Astrocyte (in vitro differentiated cells and primary cell): ENCODE data around the gene PDGFRB. TPM values are rescaled to one million over a fixed set of nuclear protein-coding genes. Genes with fewer than 3 reads are reported as not detected.

Source experiments
- DNase-seq: peaks from one replicate; pipeline ENCODE4 v3.0.0-alpha.2; 2010; ENCODE audit warnings: low read depth
- FAIRE-seq: peaks from 2 replicates; lab custom pipeline; 2011; peaks lifted over from hg19 to GRCh38; lab: Jason Lieb, UNC
- H2AFZ ChIP-seq: 2 replicates; pipeline ENCODE4 v1.6.0; 2012; ENCODE audit warnings: low read depth, low read length, inconsistent platforms
- H3K27ac ChIP-seq: 2 replicates; pipeline ENCODE4 v1.5.1; 2011; ENCODE audit warnings: low read depth, low read length, inconsistent platforms
- H3K27me3 ChIP-seq: 2 replicates; pipeline ENCODE4 v1.6.0; 2011; ENCODE audit warnings: low read length, inconsistent platforms; ENCODE audit not compliant: insufficient read depth
- H3K36me3 ChIP-seq: 2 replicates; pipeline ENCODE4 v1.5.1; 2011; ENCODE audit warnings: low read length, inconsistent platforms; ENCODE audit not compliant: insufficient read depth
- H3K4me1 ChIP-seq: 2 replicates; pipeline ENCODE4 v1.5.1; 2011; ENCODE audit warnings: low read length, inconsistent platforms; ENCODE audit not compliant: insufficient read depth
- H3K4me2 ChIP-seq: 2 replicates; pipeline ENCODE4 v1.6.0; 2012; ENCODE audit warnings: low read length, inconsistent platforms
- H3K4me3 ChIP-seq: 2 replicates; pipeline ENCODE4 v1.5.1; 2011; ENCODE audit warnings: low read depth, mild to moderate bottlenecking, low read length, inconsistent platforms; ENCODE audit not compliant: insufficient read depth
- H3K79me2 ChIP-seq: 2 replicates; pipeline ENCODE4 v1.6.0; 2012; ENCODE audit warnings: mild to moderate bottlenecking, low read length, inconsistent platforms; ENCODE audit not compliant: insufficient read depth
- H3K9ac ChIP-seq: 2 replicates; pipeline ENCODE4 v1.6.0; 2012; ENCODE audit warnings: mild to moderate bottlenecking, low read length, inconsistent platforms
- H3K9me3 ChIP-seq: 2 replicates; pipeline ENCODE4 v1.5.1; 2012; ENCODE audit warnings: low read depth, mild to moderate bottlenecking, low read length, inconsistent platforms; ENCODE audit not compliant: insufficient read depth
- H4K20me1 ChIP-seq: 2 replicates; pipeline ENCODE4 v1.6.0; 2012; ENCODE audit warnings: low read length, inconsistent platforms; ENCODE audit not compliant: insufficient read depth
- H3K27ac Mint-ChIP-seq: one replicate; pipeline ENCODE4 v1.8.0; 2021; ENCODE audit warnings: mild to moderate bottlenecking, mixed read lengths; ENCODE audit not compliant: unreplicated experiment
- H3K27me3 Mint-ChIP-seq: one replicate; pipeline ENCODE4 v1.8.0; 2021; ENCODE audit warnings: low read depth, mixed read lengths; ENCODE audit not compliant: unreplicated experiment
- H3K36me3 Mint-ChIP-seq: one replicate; pipeline ENCODE4 v1.8.0; 2021; ENCODE audit warnings: low read depth, mixed read lengths; ENCODE audit not compliant: unreplicated experiment
- H3K4me1 Mint-ChIP-seq: one replicate; pipeline ENCODE4 v1.8.0; 2021; ENCODE audit warnings: low read depth, mixed read lengths; ENCODE audit not compliant: unreplicated experiment
- H3K4me3 Mint-ChIP-seq: one replicate; pipeline ENCODE4 v1.8.0; 2021; ENCODE audit warnings: mild to moderate bottlenecking, moderate library complexity, mixed read lengths; ENCODE audit not compliant: unreplicated experiment
- H3K9me3 Mint-ChIP-seq: one replicate; pipeline ENCODE4 v1.8.0; 2021; ENCODE audit warnings: mild to moderate bottlenecking, mixed read lengths; ENCODE audit not compliant: unreplicated experiment
- CTCF ChIP-seq: IDR thresholded peaks from 2 replicates; pipeline ENCODE4 v1.5.1; 2011; ENCODE audit warnings: low read depth, mild to moderate bottlenecking, inconsistent platforms, low read length, moderate library complexity; ENCODE audit not compliant: insufficient read depth
- EZH2 ChIP-seq: IDR thresholded peaks from 2 replicates; pipeline ENCODE4 v1.6.1; 2012; ENCODE audit warnings: mild to moderate bottlenecking, low read length, inconsistent platforms; ENCODE audit not compliant: insufficient read depth
- total RNA-seq: library from RNA; stranded (reverse); gene quantifications from 2 replicates; pipeline ENCODE4 v1.2.1, GENCODE V29; 2021

The PDGFRB gene
- total RNA-seq, 1 donor from 2014 or later = 78.8 TPM

- Mint-ChIP-seq H3K27me3 (peaks cover 28% of the 10 kb centered on the region), H3K9me3 (no peaks in the 10 kb centered on the region), H3K36me3 (no peaks in the 10 kb centered on the region), H3K27ac (no peak overlapping the region), H3K4me1 (peaks cover 15% of the 10 kb centered on the region), H3K4me3 (no peak overlapping the region)
- H3K4me2 ChIP-seq = no peak overlapping the region
- H3K27me3 ChIP-seq = peaks cover 9% of the 10 kb centered on the region
- TF ChIP-seq CTCF = no peak
- H2AFZ ChIP-seq = no peak overlapping the region
- no peak overlapping the region for H3K4me3 ChIP-seq
- no peak overlapping the region for H3K9ac ChIP-seq
- no peaks in the 10 kb centered on the region for H3K36me3 ChIP-seq
- H4K20me1 ChIP-seq = no peaks in the 10 kb centered on the region
- no peak for FAIRE-seq
- H3K27ac ChIP-seq = no peak overlapping the region
- no peaks in the 10 kb centered on the region for H3K79me2 ChIP-seq
- H3K9me3 ChIP-seq = no peaks in the 10 kb centered on the region
- H3K4me1 ChIP-seq = peaks cover 24% of the 10 kb centered on the region
- no peak for DNase-seq
These were observed 8.0 kb upstream of the PDGFRB start for GRCh38 chr5:150163547-150164059.

- Histone ChIP-seq H3K27ac (no peak overlapping the region), H4K20me1 (no peaks in the 10 kb centered on the region), H2AFZ (no peak overlapping the region), H3K9ac (no peak overlapping the region), H3K36me3 (no peaks in the 10 kb centered on the region), H3K9me3 (no peaks in the 10 kb centered on the region), H3K4me3 (no peak overlapping the region), H3K79me2 (no peaks in the 10 kb centered on the region), H3K27me3 (peaks cover 4% of the 10 kb centered on the region), H3K4me1 (peaks cover 30% of the 10 kb centered on the region), H3K4me2 (no peak overlapping the region)
- Mint-ChIP-seq H3K27me3 (peaks cover 23% of the 10 kb centered on the region), H3K4me3 (no peak overlapping the region), H3K4me1 (peaks cover 16% of the 10 kb centered on the region), H3K36me3 (no peaks in the 10 kb centered on the region), H3K9me3 (no peaks in the 10 kb centered on the region), H3K27ac (no peak overlapping the region)
- no peak for TF ChIP-seq EZH2
- TF ChIP-seq CTCF = no peak
- DNase-seq (no peak), FAIRE-seq (no peak)
These were observed 7.4 kb upstream of the PDGFRB start for GRCh38 chr5:150163035-150163434.

GRCh38 chr5:150162142-150162513 lies 6.5 kb upstream of the PDGFRB start:
- no peak overlapping the region for H3K27ac Mint-ChIP-seq
- no peak overlapping the region for H3K4me3 Mint-ChIP-seq
- no peak for FAIRE-seq

More at GRCh38 chr5:150162142-150162513, 6.5 kb upstream of the PDGFRB start:
- Histone ChIP-seq H3K4me2 (no peak overlapping the region), H3K79me2 (no peaks in the 10 kb centered on the region), H3K36me3 (no peaks in the 10 kb centered on the region), H3K4me1 (peaks cover 33% of the 10 kb centered on the region), H3K27ac (no peak overlapping the region), H3K9me3 (no peaks in the 10 kb centered on the region), H3K27me3 (no peaks in the 10 kb centered on the region), H2AFZ (no peak overlapping the region), H4K20me1 (no peaks in the 10 kb centered on the region), H3K9ac (no peak overlapping the region), H3K4me3 (no peak overlapping the region)
- peaks cover 14% of the 10 kb centered on the region for H3K27me3 Mint-ChIP-seq
- H3K4me1 Mint-ChIP-seq = peaks cover 20% of the 10 kb centered on the region
- no peak for DNase-seq
- H3K36me3 Mint-ChIP-seq = no peaks in the 10 kb centered on the region
- no peaks in the 10 kb centered on the region for H3K9me3 Mint-ChIP-seq
- TF ChIP-seq EZH2 (no peak), CTCF (no peak)
